Lung (tissue), 12 donors: ENCODE data around the gene MIEF2. TPM values are rescaled to one million over a fixed set of nuclear protein-coding genes. Genes with fewer than 3 reads are reported as not detected.

ENCODE experiments used
- ATAC-seq: fragments of 200-7000 bp; cut with Tn5 transposase; one replicate; pipeline ENCODE4 v1.9.1; 2020; ENCODE audit warnings: moderate number of reproducible peaks; ENCODE audit not compliant: insufficient read depth, low FRiP score
- DNase-seq, 3 donors: peaks; one replicate each; pipeline ENCODE4 v3.0.0-alpha.2; 2013 to 2017
- H3K27ac ChIP-seq, 2 donors: one replicate each; pipeline ENCODE4 v1.5.1; 2013; ENCODE audit warnings: mild to moderate bottlenecking in 2 of 2, moderate library complexity in 2 of 2, control low read depth in 1 of 2, inconsistent platforms in 1 of 2, low read depth in 1 of 2, low read length in 1 of 2
- H3K27me3 ChIP-seq, 3 donors: one replicate each; pipeline ENCODE4 v1.5.1; 2013; ENCODE audit warnings: low read length in 2 of 3; ENCODE audit not compliant: control insufficient read depth in 3 of 3, insufficient read depth in 3 of 3
- H3K36me3 ChIP-seq, 4 donors: one replicate each; pipeline ENCODE4 v1.5.1; 2013; ENCODE audit warnings: low read length in 4 of 4, mild to moderate bottlenecking in 1 of 4, moderate library complexity in 1 of 4; ENCODE audit not compliant: control insufficient read depth in 4 of 4, insufficient read depth in 4 of 4
- H3K4me1 ChIP-seq, 5 donors: one replicate each; pipeline ENCODE4 v1.5.1; 2013; ENCODE audit warnings: low read length in 5 of 5, mild to moderate bottlenecking in 2 of 5, moderate library complexity in 1 of 5; ENCODE audit not compliant: control insufficient read depth in 5 of 5, insufficient read depth in 5 of 5
- H3K4me3 ChIP-seq: one replicate; pipeline ENCODE4 v1.5.1; 2013; ENCODE audit warnings: mild to moderate bottlenecking, control low read depth, moderate library complexity
- H3K9ac ChIP-seq, 2 donors: one replicate each; pipeline ENCODE4 v1.5.1; 2013; ENCODE audit warnings: low read length in 2 of 2, control low read depth in 1 of 2; ENCODE audit not compliant: insufficient read depth in 1 of 2
- H3K9me3 ChIP-seq, 4 donors: one replicate each; pipeline ENCODE4 v1.5.1; 2013; ENCODE audit warnings: low read length in 3 of 4, mild to moderate bottlenecking in 1 of 4, moderate library complexity in 1 of 4; ENCODE audit not compliant: control insufficient read depth in 4 of 4, insufficient read depth in 3 of 4
- WGBS, 2 donors: extraction: QIAGEN DNeasy Blood & Tissue Kit; methylation state at CpG; one replicate each; pipeline ENCODE4 v1.1.7; 2013; 5-methylcytosine and 5-hydroxymethylcytosine counted together
- polyA plus RNA-seq, 2 donors: library from polyadenylated mRNA; stranded (reverse); fragments of 200-250 nt; gene quantifications; one replicate each; pipeline ENCODE4 v1.2.1, GENCODE V29; 2013
- total RNA-seq, 2 donors: library from RNA; depleted of rRNA in 1 of 2; stranded (reverse); fragments of >200 nt in 1 of 2; gene quantifications; one replicate each; pipeline ENCODE4 v1.2.1, GENCODE V29; 2014 to 2021
- TF ChIP-seq, protein P1 (sequence below): IDR thresholded peaks from 2 replicates; pipeline ENCODE4 v1.5.1; 2012; ENCODE audit warnings: mild to moderate bottlenecking; ENCODE audit errors: control extremely low read depth, extremely low read depth
- donor health status: control.
- donor health status: control.
- donor health status: Bipolar disorder and iron deficiency.
- donor health status: healthy.
- donor health status: DM: yes; HTN: yes; CAD: no.

Gene MIEF2
- total and polyA plus RNA-seq, 4 donors: 7.3 to 24.1 (median 13.1) TPM

DNA sequence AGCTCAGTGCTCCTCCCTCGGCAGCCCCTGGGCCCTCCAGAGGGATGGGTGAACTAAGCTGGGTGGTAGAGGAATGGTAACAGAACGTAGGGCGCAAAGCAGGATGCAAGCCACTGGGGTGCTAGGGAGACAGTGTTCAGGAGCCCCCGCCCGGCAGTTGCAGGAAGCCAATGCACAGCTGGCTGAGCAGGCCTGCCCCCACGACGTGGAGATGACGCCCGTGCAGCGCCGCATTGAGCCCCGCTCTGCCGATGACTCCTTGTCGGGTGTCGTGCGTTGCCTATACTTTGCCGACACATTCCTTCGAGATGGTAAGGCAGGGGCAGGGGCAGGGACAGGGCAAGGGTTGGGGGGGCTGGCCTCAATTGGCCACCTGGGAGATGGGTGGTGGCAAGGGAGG lies 22.2 kb upstream of the MIEF2 start:
- no peak for DNase-seq
- Histone ChIP-seq H3K9me3 (no peaks in the 10 kb centered on the region), H3K27ac (no peak overlapping the region), H3K9ac (no peak overlapping the region), H3K4me1 (no peaks in the 10 kb centered on the region), H3K4me3 (no peak overlapping the region), H3K27me3 (no peaks in the 10 kb centered on the region), H3K36me3 (peaks cover 0 to 56% (median 36%) of the 10 kb centered on the region in 4 donors)
- ATAC-seq: no peak
- 93 to 94% methylated on average over 18 of the region's 18 CpGs for WGBS, 2 donors
- TF ChIP-seq, protein P1, sequence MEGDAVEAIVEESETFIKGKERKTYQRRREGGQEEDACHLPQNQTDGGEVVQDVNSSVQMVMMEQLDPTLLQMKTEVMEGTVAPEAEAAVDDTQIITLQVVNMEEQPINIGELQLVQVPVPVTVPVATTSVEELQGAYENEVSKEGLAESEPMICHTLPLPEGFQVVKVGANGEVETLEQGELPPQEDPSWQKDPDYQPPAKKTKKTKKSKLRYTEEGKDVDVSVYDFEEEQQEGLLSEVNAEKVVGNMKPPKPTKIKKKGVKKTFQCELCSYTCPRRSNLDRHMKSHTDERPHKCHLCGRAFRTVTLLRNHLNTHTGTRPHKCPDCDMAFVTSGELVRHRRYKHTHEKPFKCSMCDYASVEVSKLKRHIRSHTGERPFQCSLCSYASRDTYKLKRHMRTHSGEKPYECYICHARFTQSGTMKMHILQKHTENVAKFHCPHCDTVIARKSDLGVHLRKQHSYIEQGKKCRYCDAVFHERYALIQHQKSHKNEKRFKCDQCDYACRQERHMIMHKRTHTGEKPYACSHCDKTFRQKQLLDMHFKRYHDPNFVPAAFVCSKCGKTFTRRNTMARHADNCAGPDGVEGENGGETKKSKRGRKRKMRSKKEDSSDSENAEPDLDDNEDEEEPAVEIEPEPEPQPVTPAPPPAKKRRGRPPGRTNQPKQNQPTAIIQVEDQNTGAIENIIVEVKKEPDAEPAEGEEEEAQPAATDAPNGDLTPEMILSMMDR: no peak

DNA sequence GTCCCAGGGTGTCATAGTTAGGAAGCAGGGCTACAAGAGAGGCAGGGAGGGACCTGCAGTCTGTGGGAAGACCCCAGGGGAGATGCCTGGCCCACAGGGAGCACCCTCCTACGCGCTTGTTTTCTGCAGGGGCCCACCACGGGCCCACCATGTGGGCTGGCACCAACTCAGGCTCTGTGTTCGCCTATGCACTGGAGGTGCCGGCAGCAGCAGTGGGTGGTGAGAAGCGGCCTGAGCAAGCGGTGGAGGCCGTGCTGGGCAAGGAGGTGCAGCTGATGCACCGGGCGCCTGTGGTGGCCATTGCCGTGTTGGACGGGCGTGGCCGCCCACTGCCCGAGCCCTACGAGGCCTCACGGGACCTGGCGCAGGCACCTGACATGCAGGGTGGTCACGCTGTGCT lies 20.0 kb upstream of the MIEF2 start:
- no peaks in the 10 kb centered on the region for H3K4me1 ChIP-seq
- DNase-seq (no peak), ATAC-seq (no peak)
- TF ChIP-seq, protein P1: no peak
- H3K27ac ChIP-seq: no peak overlapping the region
- H3K27me3 ChIP-seq: no peaks in the 10 kb centered on the region
- no peak overlapping the region for H3K9ac ChIP-seq
- no peaks in the 10 kb centered on the region for H3K9me3 ChIP-seq
- WGBS, 2 donors: 95% methylated on average over 19 of the region's 19 CpGs
- H3K4me3 ChIP-seq: no peak overlapping the region
- H3K36me3 ChIP-seq: peaks cover 0 to 58% (median 36%) of the 10 kb centered on the region in 4 donors

DNA sequence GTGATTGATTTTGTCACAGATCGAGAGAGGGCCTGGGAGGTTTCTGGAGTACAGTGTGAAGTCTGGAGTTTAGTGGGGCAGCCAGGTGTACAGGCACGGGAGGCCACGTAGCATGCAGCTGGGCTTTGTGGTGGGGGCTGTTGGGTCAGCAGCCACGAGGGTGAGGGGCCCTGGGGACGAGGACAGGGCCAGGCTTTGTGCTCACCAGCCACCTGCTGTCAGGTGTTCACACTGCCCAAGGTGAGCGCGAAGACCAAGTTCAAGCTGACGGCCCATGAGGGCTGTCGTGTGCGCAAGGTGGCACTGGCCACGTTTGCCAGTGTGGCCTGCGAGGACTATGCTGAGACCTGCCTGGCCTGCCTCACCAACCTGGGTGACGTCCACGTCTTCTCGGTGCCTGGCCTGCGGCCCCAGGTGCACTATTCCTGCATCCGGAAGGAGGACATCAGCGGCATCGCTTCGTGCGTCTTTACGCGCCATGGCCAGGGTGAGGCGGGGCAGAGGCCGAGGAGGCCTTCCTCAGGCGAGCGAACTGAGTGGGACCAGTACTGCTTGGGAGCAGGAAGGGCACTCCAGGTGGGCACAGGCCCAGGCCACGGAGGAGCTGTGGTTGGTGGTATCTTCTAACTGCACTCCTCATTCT lies 19.1 kb upstream of the MIEF2 start:
- no peak for ATAC-seq
- WGBS, 2 donors: 91 to 93% methylated on average over 28 of the region's 28 CpGs
- H3K9me3 ChIP-seq: no peaks in the 10 kb centered on the region
- peaks cover 0 to 62% (median 40%) of the 10 kb centered on the region in 4 donors for H3K36me3 ChIP-seq
- DNase-seq: no peak
- H3K9ac ChIP-seq: no peak overlapping the region
- TF ChIP-seq, protein P1: no peak
- H3K27me3 ChIP-seq: no peaks in the 10 kb centered on the region
- no peak overlapping the region for H3K4me3 ChIP-seq
- H3K4me1 ChIP-seq: no peaks in the 10 kb centered on the region
- H3K27ac ChIP-seq: no peak overlapping the region
